Motor neuron (in vitro differentiated cells): ENCODE data around the gene RDH8. TPM values are rescaled to one million over a fixed set of nuclear protein-coding genes. Genes with fewer than 3 reads are reported as not detected.

ENCODE experiments used
- ATAC-seq, 8 experiments: fragments of 200-7000 bp; cut with Tn5 transposase; replicated peaks in 6 of 8; 2 replicates each; pipeline ENCODE4 v1.8.0; 2021; ENCODE audit warnings: mild to moderate bottlenecking in 8 of 8, moderate library complexity in 8 of 8
- H3K27ac ChIP-seq, 2 donors: fragments of 250-450 bp; sonication (Bioruptor Pico); 2 replicates each; pipeline ENCODE4 v1.9.0; 2021; ENCODE audit warnings: antibody characterized with exemption in 2 of 2, mild to moderate bottlenecking in 2 of 2, moderate library complexity in 1 of 2
- H3K4me1 ChIP-seq, 2 donors: fragments of 250-450 bp; sonication (Bioruptor Pico); replicated peaks in 1 of 2; 2 replicates each; pipeline ENCODE4 v1.6.1; 2021; ENCODE audit warnings: antibody characterized with exemption in 2 of 2, mild to moderate bottlenecking in 2 of 2, moderate library complexity in 1 of 2
- H3K4me3 ChIP-seq, 5 donors: fragments of 250-450 bp; sonication (Bioruptor Pico); 2 replicates each; pipeline ENCODE4 v1.9.0; 2021; ENCODE audit warnings: antibody characterized with exemption in 5 of 5, mild to moderate bottlenecking in 5 of 5, moderate library complexity in 4 of 5
- WGBS, 10 experiments: fragments of 450-650 bp; shearing (Covaris generic); methylation state at CpG; one replicate each; pipeline ENCODE4 v1.0.0; 2022; 5-methylcytosine and 5-hydroxymethylcytosine counted together
- in situ Hi-C, 9 experiments: fragments of 400-800 bp; cut with MboI; loops; one replicate each; pipeline ENCODE4 v1.15.0; 2021; ENCODE audit warnings: low sequenced_read_pairs in 9 of 9, low pct_unique_long_range_greater_than_20kb in 2 of 9; ENCODE audit not compliant: unreplicated experiment in 9 of 9
- total RNA-seq, 8 experiments: library from RNA; unstranded; fragments of 300-600 nt; gene quantifications; 2 replicates each; pipeline versions ENCODE4 v1.2.3 to v1.2.4, GENCODE V29; 2022

Gene RDH8
- total RNA-seq, 8 experiments from 2014 or later = 0.37 to 2.2 (median 0.97) TPM; not detected in 5

GRCh38 chr19:10052602-10053360 is 39.5 kb downstream of the RDH8 start:
- 60 to 100% (median 83%) methylated on average over 1 to 5 of the region's 21 CpGs; no CpG with 5 or more reads in 3 of the 10 experiments for WGBS, 10 experiments
- Histone ChIP-seq H3K4me1 (no peaks in the 10 kb centered on the region), H3K27ac (no peak overlapping the region), H3K4me3 (no peak overlapping the region)
- in situ Hi-C loops = no loop called here
- ATAC-seq = no peak

GRCh38 chr19:10061717-10062310 is 48.5 kb downstream of the RDH8 start:
- H3K27ac ChIP-seq = no peak overlapping the region
- peak in 3 of 8 experiments; percentile 38 to 91 (median 49) for ATAC-seq
- no peak overlapping the region for H3K4me3 ChIP-seq
- no peaks in the 10 kb centered on the region for H3K4me1 ChIP-seq
- 0 to 60% methylated on average over 1 of the region's 21 CpGs; no CpG with 5 or more reads in 8 of the 10 experiments for WGBS, 10 experiments
- in situ Hi-C loops = no loop called here

GRCh38 chr19:10068205-10068604 is 54.9 kb downstream of the RDH8 start:
- 30 to 87% (median 75%) methylated on average over 2 to 4 of the region's 4 CpGs; no CpG with 5 or more reads in 4 of the 10 experiments for WGBS, 10 experiments
- no peak for ATAC-seq
- Histone ChIP-seq H3K27ac (no peak overlapping the region), H3K4me1 (no peaks in the 10 kb centered on the region), H3K4me3 (no peak overlapping the region)
- in situ Hi-C loops = no loop called here

- Histone ChIP-seq H3K4me3 (no peak overlapping the region), H3K4me1 (no peaks in the 10 kb centered on the region), H3K27ac (no peak overlapping the region)
- 17 to 88% (median 67%) methylated on average over 1 to 4 of the region's 6 CpGs; no CpG with 5 or more reads in 3 of the 10 experiments for WGBS, 10 experiments
- in situ Hi-C loops = no loop called here
- no peak for ATAC-seq
Measured at GRCh38 chr19:10069046-10069445, 55.8 kb downstream of the RDH8 start.

GRCh38 chr19:10070730-10071446 is 57.6 kb downstream of the RDH8 start:
- no peak for ATAC-seq
- 61 to 91% (median 70%) methylated on average over 3 to 7 of the region's 22 CpGs; no CpG with 5 or more reads in 5 of the 10 experiments for WGBS, 10 experiments
- H3K4me1 ChIP-seq = no peaks in the 10 kb centered on the region
- H3K27ac ChIP-seq = no peak overlapping the region
- H3K4me3 ChIP-seq = no peak overlapping the region
- in situ Hi-C loops = no loop called here

Other genes with a start within 250 kb of the RDH8 start
- gene ZNF846, start 244.7 kb upstream of the RDH8 start, total RNA-seq = 10 to 100 TPM in 2 of 8 experiments, 1 to 10 TPM in 6; 5.1 to 15.0 (median 7.6) TPM
- 10 to 100 TPM; 20.3 to 32.9 (median 26.1) TPM for gene FBXL12, start 194.4 kb upstream of the RDH8 start, total RNA-seq
- gene UBL5, start 185.6 kb upstream of the RDH8 start, total RNA-seq = 100 to 1,000 TPM; 365 to 691 (median 447) TPM
- gene PIN1, start 178.2 kb upstream of the RDH8 start, total RNA-seq = 100 to 1,000 TPM in 5 of 8 experiments, 10 to 100 TPM in 3; 95.1 to 185 (median 123) TPM
- 10 to 100 TPM in 6 of 8 experiments, 1 to 10 TPM in 2; 2.1 to 53.1 (median 32.9) TPM for gene OLFM2, start 77.0 kb upstream of the RDH8 start, total RNA-seq
- 1 to 10 TPM in 1 of 8 experiments, under 1 TPM in 5, not detected in 2; 0.07 to 5.3 (median 0.19) TPM for gene COL5A3, start 3.0 kb upstream of the RDH8 start, total RNA-seq
- 10 to 100 TPM in 4 of 8 experiments, 1 to 10 TPM in 4; 2.2 to 29.4 (median 12.0) TPM for gene SHFL, start 72.8 kb downstream of the RDH8 start, total RNA-seq
- 1 to 10 TPM in 2 of 8 experiments, under 1 TPM in 6; 0.11 to 1.2 (median 0.35) TPM for gene ANGPTL6, start 89.2 kb downstream of the RDH8 start, total RNA-seq
- 10 to 100 TPM; 27.2 to 92.1 (median 47.3) TPM for gene PPAN, start 92.9 kb downstream of the RDH8 start, total RNA-seq
- 10 to 100 TPM in 3 of 8 experiments, 1 to 10 TPM in 5; 2.1 to 12.2 (median 4.9) TPM for gene P2RY11, start 98.2 kb downstream of the RDH8 start, total RNA-seq
- 100 to 1,000 TPM; 180 to 352 (median 242) TPM for gene EIF3G, start 106.4 kb downstream of the RDH8 start, total RNA-seq
- 10 to 100 TPM; 16.9 to 92.4 (median 37.4) TPM for gene DNMT1, start 181.5 kb downstream of the RDH8 start, total RNA-seq
- gene S1PR2, start 217.8 kb downstream of the RDH8 start, total RNA-seq = 10 to 100 TPM in 4 of 8 experiments, 1 to 10 TPM in 4; 1.5 to 14.8 (median 10.1) TPM
- 10 to 100 TPM; 17.9 to 80.5 (median 34.4) TPM for gene MRPL4, start 238.7 kb downstream of the RDH8 start, total RNA-seq